ENCODE data around the gene SSH2.

- TF ChIP-seq CTCF (IDR thresholded peaks at IDR 0.05), result no peak
- TF ChIP-seq POLR2A (IDR thresholded peaks at IDR 0.05), result no peak
- TF ChIP-seq EP300 (IDR thresholded peaks at IDR 0.05), result no peak
These were observed 326.8 kb downstream of the SSH2 start for GRCh38 chr17:29603109-29603674.
